HG03378 (cell line): ENCODE results near the gene C1orf226.

ENCODE experiments used
- ATAC-seq: cut with Tn5 transposase; IDR thresholded peaks from one replicate; pipeline ENCODE4 v1.9.1; 2021; ENCODE audit warnings: mild to moderate bottlenecking, moderate library complexity; ENCODE audit not compliant: unreplicated experiment

The C1orf226 gene

GRCh38 chr1:162384116-162384515 lies 2.6 kb downstream of the C1orf226 start:
- no peak for ATAC-seq

DNA sequence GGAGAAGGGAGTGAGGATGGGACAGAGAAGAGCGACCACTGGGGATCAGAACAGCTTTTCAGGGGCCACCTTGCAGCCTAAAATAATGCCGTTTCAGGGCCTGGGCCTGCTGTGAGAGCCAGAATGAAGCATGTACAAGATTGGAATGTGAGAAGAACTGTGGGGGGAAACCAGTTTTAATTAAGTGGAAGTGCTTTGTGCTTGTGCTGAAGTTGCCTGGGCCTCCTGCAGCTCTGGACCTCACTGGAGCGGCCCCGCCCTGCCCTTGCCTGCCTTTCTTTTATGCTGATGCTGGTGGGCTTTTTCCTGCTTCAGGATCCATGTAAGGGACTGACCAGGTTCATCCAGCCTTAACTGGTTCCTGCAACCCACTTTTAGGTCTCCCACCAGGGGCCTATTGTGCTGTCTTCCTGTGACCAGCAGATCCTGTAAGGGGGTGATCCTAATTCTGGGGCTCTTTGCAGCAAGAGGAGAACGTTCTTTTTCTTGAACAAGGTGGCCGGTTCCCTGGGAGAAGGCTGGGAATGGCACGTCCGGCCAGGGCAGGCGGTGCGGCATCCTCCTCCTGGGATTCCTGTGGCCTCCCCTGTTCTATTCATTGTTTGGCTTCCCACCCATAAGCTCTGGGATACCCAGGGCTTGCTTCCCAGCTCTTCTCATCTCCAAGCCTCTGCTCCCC lies 3.2 kb downstream of the C1orf226 start:
- ATAC-seq, result no peak

GRCh38 chr1:162385280-162385623 lies 3.7 kb downstream of the C1orf226 start:
- no peak for ATAC-seq

DNA sequence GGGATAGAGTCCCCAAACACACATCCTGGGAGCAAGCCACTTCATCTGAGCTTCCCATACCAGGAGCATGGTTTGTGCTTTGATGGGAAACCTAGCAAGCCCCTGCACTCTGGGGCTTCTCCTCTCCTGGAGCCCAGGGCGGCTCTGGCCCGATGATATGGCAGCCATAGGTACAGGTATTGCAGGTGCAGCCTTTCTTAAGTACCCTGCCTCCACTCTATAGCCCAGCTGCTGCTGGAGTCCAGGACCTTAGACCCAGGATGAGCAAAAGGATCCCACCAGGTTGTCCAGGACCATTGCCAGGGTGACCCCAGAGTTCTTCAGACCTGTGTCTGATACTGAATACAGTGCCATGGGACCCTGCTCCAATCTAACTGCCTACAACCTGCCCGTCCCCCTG lies 4.2 kb downstream of the C1orf226 start:
- no peak for ATAC-seq

DNA sequence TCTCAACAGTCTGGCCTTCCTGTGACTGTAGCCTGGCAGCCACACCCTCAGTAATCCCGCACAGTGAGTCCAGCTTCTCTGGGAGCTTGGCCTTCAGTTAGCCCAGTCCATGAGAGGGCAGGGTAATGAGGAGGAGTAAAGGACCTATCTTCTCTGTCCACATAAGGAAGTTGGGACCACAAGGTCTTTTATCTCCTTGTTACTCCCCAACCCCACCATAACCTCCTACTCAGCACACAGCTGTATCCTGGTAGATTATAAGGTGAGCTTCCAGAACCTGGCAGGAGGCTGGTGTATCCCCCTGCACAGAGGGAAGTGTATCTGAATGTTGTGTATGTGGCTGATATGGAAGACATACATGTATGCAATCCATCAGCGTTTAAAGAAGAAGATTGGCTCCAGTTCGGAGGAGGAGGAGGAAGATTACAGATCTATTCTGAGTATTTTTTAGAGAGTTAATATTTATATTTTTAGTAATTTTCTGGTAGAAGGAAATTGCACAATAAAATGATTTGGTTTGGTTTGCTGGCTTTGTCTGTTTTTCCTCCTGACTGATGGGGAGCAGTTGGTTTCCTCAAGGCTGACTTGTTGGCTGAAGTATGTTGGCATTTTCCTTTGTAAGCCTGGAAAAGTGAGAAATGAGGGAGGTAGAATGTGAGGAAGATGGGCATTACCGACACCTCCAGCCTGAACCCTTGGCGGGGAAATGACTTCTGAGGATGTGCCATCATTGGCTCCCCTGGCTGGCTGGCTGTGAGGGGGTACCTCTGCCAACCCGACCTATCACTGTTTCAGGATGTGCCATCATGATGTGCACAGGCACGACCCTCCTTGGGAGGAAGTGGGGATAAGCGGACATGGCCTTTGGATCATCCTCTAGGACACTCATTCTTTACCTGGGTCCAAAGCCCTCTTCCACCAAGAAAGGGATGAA lies 5.0 kb downstream of the C1orf226 start:
- ATAC-seq, result no peak

DNA sequence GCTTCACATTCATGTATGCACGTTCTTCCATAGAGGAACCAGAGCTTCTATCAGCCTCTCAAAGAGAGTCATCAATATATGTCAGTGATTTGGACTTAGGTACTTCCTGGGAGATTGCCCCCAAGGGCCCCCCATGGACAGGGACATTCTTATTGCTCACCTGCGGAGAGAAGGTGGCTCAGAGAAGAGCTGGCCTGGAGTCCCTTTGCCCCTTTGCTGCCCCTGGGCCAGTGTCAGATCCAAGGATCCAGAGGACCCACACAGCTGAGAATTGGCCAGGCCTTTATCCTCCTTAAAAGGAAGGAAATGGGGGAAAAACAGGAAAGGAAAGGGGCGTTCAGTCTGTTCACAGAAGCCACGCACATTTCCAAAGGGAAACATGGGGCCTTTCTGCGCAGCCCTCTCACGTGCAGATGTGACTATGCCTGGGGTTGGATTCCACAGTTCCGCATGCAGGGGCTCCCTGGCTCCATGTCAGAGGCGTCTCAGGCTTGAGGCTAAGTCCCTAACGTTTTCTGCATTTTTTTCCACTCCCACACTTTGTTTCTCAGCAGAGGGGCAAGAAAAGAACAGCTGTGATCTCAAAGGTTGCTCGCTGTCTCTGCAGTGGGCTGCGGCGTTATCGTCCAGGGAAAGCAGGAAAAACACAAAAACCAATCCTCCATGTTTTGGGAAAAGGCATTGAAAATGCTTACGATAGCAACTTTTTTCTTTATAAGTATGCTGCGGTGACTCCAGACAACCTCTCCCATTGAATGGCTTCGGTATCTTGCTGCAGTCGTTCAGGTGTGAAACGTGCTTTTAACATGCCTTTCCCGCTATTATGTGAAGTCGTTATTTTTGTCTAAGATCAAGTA lies 5.9 kb downstream of the C1orf226 start:
- no peak for ATAC-seq

DNA sequence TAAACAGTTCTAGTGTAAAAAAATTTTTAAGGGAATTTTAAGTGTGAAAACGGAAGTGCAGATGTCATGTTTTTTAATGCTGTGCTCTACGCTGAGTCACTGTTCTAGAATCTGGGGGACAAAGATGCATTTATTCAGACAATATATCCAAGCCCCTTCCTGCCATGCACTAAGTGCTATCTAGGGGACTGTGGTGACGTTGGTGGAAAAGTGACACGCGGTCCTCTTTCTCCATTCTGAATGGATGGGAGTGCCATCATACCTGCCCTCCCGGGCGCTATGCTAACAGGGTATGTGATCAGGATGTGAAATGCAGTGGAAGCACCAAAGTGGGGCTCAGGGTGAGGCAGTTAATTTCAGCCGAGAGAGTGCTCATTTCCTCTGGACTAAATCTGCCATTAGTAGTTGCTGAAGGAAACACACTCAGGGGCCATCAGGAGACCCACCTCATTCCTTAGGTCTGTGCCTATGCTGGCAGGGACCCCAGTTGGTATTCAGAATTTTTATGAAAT lies 6.6 kb downstream of the C1orf226 start:
- ATAC-seq, result no peak

DNA sequence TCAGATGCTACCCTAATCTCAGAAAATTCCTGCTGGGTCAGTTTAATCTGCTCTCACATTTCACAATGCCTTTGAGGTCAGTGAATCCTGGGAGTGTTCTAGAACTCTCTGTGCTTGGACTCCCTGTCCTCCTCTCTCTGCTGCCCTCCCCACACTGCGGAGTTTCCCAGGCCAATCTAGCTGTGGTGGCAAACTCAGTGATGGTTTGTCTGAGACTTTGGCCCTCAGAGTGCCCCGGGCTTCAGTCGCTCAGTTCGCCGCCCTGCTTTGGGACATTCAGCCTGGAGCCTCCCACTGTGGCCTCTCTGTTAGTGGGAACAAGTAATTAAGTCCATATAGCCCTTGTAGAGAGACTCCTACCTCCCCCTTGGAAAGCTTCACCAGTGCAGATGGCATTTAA lies 7.1 kb downstream of the C1orf226 start:
- no peak for ATAC-seq

GRCh38 chr1:162389021-162389818 lies 7.7 kb downstream of the C1orf226 start:
- ATAC-seq, result no peak

- ATAC-seq, result no peak
Observed at GRCh38 chr1:162389971-162390370, 8.4 kb downstream of the C1orf226 start.

DNA sequence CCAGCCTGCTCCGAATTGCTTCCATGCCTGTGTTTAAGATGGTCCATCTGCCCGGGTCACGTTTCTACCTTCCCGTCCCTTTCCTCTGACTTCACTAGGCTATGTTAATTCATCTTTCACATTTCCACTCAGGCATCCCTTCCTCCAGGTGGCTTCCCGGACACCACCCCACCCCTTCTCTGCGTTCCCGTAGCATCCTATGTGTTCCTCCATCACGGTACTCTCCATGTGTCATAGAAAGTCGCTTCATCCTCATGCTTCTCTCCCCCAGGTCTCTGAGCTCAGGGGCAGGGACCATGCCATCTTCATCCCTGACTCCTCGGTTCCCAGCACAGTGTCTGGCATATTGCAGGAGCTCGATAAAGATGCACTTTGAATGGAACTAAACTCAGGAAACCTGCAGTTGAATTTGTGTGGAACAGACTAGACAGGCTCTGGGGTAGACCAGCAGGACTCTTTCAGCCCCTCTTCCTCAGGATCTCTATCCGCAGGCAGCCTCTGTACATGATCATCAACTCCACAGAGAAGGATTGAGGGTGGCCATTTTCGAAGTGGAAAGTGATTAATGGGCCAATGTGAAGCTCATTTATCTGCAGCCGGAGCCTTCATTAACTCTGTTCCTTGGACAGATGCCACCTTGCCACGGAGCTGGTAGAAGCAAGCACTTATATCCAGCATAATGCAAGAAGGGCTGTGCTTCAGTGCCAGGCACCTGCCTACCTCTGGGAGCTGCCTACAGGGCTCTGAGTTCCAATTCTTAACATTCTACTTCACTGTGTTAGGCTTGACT lies 9.1 kb downstream of the C1orf226 start:
- no peak for ATAC-seq

- no peak for ATAC-seq
Observed at GRCh38 chr1:162391790-162392563, 10.4 kb downstream of the C1orf226 start.

DNA sequence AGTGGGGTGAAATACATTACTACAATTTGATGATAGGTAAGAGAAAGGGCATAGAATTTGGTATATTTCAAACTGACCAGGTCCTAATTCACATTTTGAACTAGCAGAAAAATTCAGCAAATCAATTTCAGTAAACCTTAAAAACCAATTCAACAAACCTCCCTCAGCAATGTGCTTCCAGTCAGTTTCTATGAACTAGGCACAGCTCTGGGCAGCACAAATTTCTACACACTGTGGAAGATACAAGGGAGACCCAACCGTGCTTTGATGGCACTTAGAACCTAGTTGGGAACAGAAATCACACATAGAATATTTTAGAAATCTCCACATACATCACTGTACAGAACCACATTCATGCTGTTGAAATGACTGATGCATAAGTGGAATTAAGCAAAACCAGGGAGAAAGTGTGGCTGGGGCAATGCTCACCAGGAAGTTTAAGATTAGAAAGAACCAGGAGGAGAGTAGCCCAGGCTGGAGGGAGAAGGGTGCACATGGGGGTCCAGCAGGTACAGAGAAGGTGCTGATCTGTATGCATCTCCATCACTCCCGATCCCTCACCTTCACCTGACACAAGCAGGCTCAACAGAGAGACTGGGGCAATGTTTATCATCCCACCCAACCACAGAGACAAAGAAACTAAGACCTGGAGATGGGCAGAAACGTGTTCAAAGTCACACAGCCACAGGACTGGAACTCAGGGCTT lies 14.8 kb downstream of the C1orf226 start:
- no peak for ATAC-seq

DNA sequence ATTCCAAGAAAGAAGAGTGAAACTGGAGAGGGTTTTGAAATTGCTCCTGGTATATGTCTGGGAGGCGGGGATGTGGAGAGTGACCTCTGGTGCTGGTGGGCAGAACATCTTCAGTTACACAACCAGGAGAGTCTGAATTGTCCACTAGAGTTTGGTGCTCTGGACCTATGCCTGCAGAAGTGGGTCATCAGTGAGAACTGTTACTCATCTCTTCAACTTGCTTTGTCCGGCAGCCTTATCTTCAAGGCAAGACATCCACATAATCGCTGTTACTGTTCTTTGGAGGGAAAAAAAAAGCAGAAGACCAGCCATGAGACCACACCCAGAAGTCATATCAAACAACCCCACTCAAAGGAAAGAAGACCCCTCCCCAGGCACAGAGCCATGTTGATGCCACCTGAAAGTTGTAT lies 15.5 kb downstream of the C1orf226 start:
- ATAC-seq, result no peak

DNA sequence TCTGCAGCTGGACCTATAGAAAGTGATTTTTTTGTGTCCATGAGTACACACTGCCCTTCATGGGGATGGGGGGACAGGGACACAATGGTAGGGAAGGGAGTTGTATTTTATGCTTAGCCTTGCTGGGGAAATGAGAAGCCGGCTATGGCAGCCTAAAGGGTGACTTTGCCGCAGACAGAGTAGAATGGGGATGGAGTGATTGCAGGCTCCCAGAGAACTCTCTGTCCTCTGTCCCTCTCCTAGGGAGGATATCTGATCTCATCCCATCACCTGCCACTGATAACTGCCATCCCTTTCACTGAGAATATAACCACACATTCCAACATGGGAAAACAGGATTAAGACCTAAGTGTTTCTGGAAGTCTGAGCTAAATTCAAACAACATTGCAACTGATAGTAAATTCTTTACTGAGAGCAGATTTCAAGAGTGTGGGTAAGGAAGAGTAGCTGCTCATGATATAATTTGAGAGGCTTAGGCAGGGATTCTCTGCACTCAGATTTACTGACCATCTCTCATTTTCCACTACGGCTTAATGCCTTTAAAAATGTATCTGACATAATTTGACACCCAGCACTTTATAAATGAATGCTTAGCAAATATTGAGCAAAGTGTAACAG lies 16.5 kb downstream of the C1orf226 start:
- no peak for ATAC-seq

DNA sequence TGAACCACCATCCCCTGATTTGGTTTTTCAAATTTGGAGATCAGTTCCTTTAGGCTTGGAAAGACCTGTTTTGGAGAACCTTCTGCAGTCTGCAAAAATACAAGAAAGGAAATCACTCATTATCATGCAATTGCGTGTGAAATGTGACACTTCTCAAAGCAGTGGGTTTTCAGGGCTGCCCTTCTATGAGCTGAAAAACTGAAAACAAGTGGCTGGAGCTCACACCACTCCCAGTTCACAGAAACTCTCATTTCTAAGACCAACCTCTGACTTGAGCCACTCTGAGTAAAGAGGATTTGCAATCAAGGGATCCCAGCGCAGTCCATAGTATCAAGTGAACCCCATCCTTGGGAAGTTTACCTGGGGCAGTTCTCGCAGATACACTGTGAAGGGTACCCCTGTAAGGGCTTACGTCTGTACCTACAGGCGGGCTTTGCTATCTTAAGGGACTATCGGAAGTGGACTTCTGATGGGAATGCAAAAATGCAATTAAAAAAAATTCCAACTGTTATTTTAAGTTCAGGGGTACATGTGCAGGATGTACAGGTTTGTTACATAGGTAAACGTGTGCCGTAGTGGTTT lies 17.6 kb downstream of the C1orf226 start:
- no peak for ATAC-seq

GRCh38 chr1:162400790-162401355 lies 19.3 kb downstream of the C1orf226 start:
- ATAC-seq, result no peak
